Colonic mucosa (tissue), 4 donors: Measurements from ENCODE around the gene S100A16. TPM values are rescaled to one million over a fixed set of nuclear protein-coding genes. Genes with fewer than 3 reads are reported as not detected.
"Not testable (repeated sequence)": the region's sequence is repeated elsewhere in the genome, so short reads cannot be mapped to it uniquely, and the experiment has no call there.

Experiments
- DNase-seq: peaks from one replicate; pipeline ENCODE4 v3.0.0-alpha.2; 2020
- H3K27ac ChIP-seq: fragments of 200-600 bp; one replicate; pipeline ENCODE4 v1.8.0; 2021
- H3K27me3 ChIP-seq: fragments of 200-600 bp; one replicate; pipeline ENCODE4 v1.8.0; 2021
- H3K36me3 ChIP-seq: fragments of 200-600 bp; one replicate; pipeline ENCODE4 v1.8.0; 2021
- H3K4me1 ChIP-seq: fragments of 200-600 bp; one replicate; pipeline ENCODE4 v1.8.0; 2021; ENCODE audit warnings: mild to moderate bottlenecking
- H3K4me3 ChIP-seq: fragments of 200-600 bp; one replicate; pipeline ENCODE4 v1.8.0; 2021
- H3K9ac ChIP-seq, 2 donors: one replicate each; pipeline ENCODE4 v1.7.0; 2013; ENCODE audit warnings: control low read depth in 2 of 2, low read depth in 2 of 2, low read length in 2 of 2
- H3K9me3 ChIP-seq: fragments of 200-600 bp; one replicate; pipeline ENCODE4 v1.8.0; 2021
- intact Hi-C: fragments of 100-400 bp; cut with DNase I; formaldehyde crosslinking; loops from one replicate; pipeline ENCODE4 v1.14.1; 2022
- total RNA-seq, 2 donors: library from RNA; stranded (reverse); fragmentation: NEBNext Ultra II Directional in 1 of 2; extraction: Animal tissue kit (Norgen Biotek cat#: 25700) in 1 of 2; gene quantifications; one replicate each; pipeline ENCODE4 v1.2.1, GENCODE V29; 2021
- TF ChIP-seq, protein P1 (sequence below): fragments of 200-600 bp; IDR thresholded peaks from one replicate; pipeline ENCODE4 v1.8.0; 2022; ENCODE audit warnings: antibody characterized with exemption, mild to moderate bottlenecking
- donor health status: healthy.
- donor health status: DM: no; HTN: no; CAD: no.
- donor health status: DM: no; HTN: no; CAD: no.

Gene S100A16
- total RNA-seq, 2 donors from 2014 or later: 232 to 288 TPM

DNA sequence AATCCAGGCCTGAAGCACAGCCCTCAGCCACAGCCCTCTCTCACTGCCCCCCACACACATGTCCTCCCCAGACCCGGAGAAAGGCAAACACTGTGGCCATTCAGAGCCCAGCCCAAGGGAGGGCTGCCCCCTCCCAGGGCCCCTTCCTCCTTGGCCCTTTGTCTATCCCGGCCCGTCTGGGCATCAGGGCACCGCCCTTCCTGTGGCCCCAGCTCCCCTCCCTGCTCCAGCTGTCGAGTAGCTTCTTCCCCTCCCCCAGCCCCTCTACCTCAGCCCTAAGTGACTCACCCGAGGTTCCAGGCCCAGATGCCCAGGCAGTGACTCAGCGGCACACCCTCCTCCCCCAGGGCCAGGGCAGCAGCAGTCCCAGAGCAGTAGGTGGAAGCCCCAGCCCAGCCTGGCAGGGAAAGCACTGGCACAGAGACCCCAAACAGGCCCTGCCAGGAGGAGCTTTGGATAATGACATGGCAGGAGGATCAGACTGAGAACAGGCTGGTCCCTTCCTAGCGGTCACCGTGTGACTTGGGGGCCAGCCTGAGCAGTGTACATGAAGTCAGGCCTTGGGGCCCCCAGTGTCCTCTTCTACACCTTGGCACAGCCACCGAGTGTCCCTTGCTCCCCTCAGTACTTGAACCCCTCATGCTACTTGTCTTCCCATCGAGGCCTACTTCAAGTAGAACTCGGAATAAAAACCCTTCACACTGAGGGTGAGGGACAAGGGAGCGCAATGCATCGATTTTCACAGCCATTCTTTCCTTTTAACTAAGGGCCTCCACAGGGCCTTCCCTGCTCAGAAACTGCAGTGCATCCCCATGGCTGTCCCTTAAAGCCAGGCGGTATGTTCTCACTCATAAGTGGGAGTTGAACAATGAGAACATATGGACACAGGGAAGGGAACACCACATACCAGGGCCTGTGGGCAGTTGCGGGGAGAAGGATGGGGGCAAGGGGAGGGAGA, 46.2 kb downstream of the S100A16 start:
- peak; percentile 98 for DNase-seq
- TF ChIP-seq, protein P1, sequence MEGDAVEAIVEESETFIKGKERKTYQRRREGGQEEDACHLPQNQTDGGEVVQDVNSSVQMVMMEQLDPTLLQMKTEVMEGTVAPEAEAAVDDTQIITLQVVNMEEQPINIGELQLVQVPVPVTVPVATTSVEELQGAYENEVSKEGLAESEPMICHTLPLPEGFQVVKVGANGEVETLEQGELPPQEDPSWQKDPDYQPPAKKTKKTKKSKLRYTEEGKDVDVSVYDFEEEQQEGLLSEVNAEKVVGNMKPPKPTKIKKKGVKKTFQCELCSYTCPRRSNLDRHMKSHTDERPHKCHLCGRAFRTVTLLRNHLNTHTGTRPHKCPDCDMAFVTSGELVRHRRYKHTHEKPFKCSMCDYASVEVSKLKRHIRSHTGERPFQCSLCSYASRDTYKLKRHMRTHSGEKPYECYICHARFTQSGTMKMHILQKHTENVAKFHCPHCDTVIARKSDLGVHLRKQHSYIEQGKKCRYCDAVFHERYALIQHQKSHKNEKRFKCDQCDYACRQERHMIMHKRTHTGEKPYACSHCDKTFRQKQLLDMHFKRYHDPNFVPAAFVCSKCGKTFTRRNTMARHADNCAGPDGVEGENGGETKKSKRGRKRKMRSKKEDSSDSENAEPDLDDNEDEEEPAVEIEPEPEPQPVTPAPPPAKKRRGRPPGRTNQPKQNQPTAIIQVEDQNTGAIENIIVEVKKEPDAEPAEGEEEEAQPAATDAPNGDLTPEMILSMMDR: no peak
- H3K4me1 ChIP-seq: peaks cover 29% of the 10 kb centered on the region
- no peaks in the 10 kb centered on the region for H3K36me3 ChIP-seq
- peak overlapping the region; percentile 67 to 82 for H3K9ac ChIP-seq
- H3K9me3 ChIP-seq: no peaks in the 10 kb centered on the region
- no peak overlapping the region for H3K4me3 ChIP-seq
- intact Hi-C loops: loop anchor here (10.0 kb wide), 1 partner anchor 212 kb away; the partner anchor contains the start of gene S100A9
- no peaks in the 10 kb centered on the region for H3K27me3 ChIP-seq
- H3K27ac ChIP-seq: peak overlapping the region; percentile 97

DNA sequence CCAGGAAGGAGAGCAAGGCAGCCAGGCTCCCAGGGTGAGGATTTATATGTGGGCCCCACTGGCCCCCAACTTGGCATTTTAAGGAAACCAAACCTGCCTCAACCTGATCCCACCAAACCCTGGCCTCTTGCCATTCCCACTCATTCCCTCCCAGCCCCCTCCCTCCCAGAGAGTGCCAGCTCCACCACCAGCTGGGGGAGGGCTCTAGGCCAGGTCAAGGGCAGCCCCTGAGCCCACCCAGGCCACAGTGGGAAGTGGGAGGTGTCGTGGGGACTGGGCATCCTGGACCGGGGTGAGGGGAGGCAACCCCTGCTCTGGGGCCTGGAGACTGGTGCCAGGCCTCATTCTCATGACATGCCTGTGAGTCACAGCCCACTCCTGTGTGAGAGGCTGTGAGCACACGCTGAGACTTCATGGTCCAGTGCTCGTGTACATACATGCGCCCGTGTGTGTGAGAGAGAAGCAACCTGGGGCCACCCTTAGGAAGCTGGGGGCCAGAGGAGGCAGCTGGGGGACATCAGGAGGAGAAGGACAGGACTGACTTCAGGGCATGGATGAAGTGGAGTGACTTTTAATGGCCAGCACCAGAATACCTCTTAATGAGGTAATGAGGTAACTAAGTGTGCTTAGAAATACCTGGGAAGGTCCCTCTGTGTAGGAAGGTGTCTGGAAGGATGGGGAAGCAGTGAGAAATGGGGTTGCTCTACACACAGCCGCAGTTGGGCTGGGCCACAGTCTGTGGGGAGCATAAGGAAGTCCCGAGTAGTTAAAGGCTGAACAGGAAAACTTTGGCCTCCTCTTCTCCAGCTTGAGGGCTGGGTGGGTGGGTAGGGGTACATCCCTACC, 47.2 kb downstream of the S100A16 start, which contains the start of gene S100A2:
Gene S100A2 (minus strand): TSS at position 316 of the 846 bp plus-strand sequence. CDS start 1,967 bp downstream, outside the sequence.
- Histone ChIP-seq H3K27ac (peak within 1 kb of the TSS; percentile 97), H3K9me3 (no peaks in the 10 kb centered on the region), H3K36me3 (no peaks in the 10 kb centered on the region), H3K4me3 (no peak within 1 kb of the TSS), H3K27me3 (no peaks in the 10 kb centered on the region), H3K4me1 (peaks cover 29% of the 10 kb centered on the region), H3K9ac (peak within 1 kb of the TSS; percentile 67 to 82)
- intact Hi-C loops: loop anchor here (10.0 kb wide), 1 partner anchor 211 kb away; the partner anchor contains the start of gene S100A9
- TF ChIP-seq, protein P1: no peak
- peak; percentile 61 for DNase-seq

DNA sequence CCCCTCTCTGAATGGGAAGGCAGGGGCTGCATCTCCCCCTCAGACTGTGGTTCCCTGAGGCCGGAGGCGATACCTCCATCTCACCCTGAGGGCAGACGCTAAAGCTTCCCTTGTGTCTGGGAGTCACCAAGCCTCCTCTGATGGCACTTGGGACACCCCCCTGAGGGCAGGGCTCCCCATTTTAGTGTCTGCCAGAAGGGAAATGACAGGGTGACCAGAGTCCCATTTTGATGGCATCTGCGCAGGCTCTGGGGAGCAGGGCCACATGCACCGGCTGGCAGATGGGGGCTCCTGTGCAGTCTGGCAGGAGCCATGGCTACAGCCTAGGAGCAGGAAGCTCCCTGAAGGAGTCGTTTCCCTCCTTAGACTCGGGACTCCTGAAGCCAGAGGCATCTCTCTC, 48.9 kb downstream of the S100A16 start:
- Histone ChIP-seq H3K4me1 (peaks cover 29% of the 10 kb centered on the region), H3K9ac (peak overlapping the region in 1 of 2 donors; percentile 26), H3K27me3 (no peaks in the 10 kb centered on the region), H3K36me3 (no peaks in the 10 kb centered on the region), H3K4me3 (no peak overlapping the region), H3K9me3 (no peaks in the 10 kb centered on the region), H3K27ac (no peak overlapping the region)
- intact Hi-C loops: loop anchor here (10.0 kb wide), 1 partner anchor 209 kb away; the partner anchor contains the start of gene S100A9
- TF ChIP-seq, protein P1: no peak
- DNase-seq: no peak

DNA sequence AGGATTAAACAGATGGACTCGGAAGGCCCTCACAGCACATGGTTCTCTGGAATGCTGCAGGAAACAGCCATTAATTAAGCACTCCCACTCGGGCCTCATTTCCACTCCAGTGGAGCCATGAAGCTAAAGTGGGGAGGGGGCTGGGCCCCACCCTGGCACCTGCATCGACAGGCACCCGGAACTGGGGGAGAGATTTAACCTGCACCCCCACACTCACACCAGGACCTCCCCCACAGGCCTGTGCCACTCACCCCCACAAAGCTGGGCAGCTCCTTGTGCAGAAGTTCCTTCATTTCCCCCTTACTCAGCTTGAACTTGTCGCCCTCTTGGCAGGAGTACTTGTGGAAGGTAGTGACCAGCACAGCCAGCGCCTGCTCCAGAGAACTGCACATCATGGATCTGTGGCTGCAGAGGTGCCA, 49.4 kb downstream of the S100A16 start:
- intact Hi-C loops: loop anchor here (10.0 kb wide), 1 partner anchor 209 kb away; the partner anchor contains the start of gene S100A9
- Histone ChIP-seq H3K4me1 (peaks cover 26% of the 10 kb centered on the region), H3K9ac (no peak overlapping the region), H3K27ac (no peak overlapping the region), H3K4me3 (no peak overlapping the region), H3K9me3 (no peaks in the 10 kb centered on the region), H3K36me3 (no peaks in the 10 kb centered on the region), H3K27me3 (no peaks in the 10 kb centered on the region)
- DNase-seq: no peak
- TF ChIP-seq, protein P1: no peak

DNA sequence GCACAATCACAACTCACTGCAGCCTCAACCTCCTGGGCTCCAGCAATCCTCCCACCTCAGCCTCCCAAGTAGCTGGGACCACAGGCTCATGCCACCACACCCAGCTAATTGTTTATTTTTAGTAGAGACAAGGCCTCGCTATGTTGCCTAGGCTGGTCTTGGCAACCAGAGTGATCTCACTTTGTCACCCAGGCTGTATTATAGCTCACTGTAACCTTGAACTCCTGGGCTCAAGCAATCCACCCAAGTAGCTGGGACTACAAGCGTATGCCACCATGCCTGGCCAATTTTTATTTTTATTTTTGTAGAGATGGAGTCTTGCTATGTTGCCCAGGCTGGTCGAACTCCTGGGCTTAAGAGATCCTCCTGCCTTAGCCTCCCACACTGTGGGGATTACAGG, 50.9 kb downstream of the S100A16 start:
- H3K4me1 ChIP-seq: peaks cover 16% of the 10 kb centered on the region
- intact Hi-C loops: loop anchor here (10.0 kb wide), 1 partner anchor 207 kb away; the partner anchor contains the start of gene S100A9
- not testable (repeated sequence) for DNase-seq, H3K9ac ChIP-seq, H3K4me3 ChIP-seq, H3K9me3 ChIP-seq, H3K27ac ChIP-seq, H3K36me3 ChIP-seq, H3K27me3 ChIP-seq
